Measurements from ENCODE around the gene ABLIM2. TPM values are rescaled to one million over a fixed set of nuclear protein-coding genes. Genes with fewer than 3 reads are reported as not detected.

The ABLIM2 gene
- total RNA-seq, 1 experiment from 2014 or later: 1.0 TPM

DNA sequence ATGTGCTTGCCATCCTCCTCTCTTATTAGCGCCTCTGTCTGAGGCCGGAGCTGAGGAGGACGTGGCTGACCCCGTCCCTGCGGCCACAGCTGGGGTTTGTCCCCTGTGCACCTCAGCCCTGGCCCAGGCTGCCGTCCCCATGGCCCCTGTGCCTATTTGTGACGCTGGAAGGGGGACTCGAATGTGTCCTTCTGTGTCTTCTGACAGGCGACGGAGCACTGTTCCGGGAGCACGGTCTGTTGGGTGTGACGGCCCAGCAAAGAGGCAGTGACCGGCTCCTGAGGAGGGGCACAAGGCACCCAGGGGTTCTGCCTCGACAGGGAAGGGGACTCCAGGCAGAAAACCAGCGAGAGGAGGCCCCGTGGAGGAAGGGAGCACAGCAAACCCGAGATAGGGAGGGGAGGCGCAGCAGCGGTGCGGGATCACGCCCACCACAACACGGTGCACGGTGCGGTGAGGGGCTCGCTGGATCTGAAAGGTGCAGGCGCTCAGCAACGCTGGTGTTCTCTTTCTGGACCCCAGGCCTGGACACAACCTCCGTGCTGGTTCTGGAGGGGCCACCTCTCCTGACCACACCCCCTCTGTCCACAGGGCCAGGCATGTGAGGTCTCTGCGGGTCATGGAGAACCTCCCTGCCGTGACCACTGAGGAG is 46.1 kb upstream of the ABLIM2 start:
- no peak for DNase-seq
- Histone ChIP-seq H4K5ac (ENCODE audit: insufficient read length, low read depth, low read length) (no peak overlapping the region), H3K79me2 (ENCODE audit: insufficient read depth, low read length) (no peaks in the 10 kb centered on the region), H3K9ac (ENCODE audit: extremely low read depth, insufficient read length, low read length) (no peak overlapping the region), H2BK5ac (ENCODE audit: insufficient read length, low read length) (no peak overlapping the region), H2BK15ac (ENCODE audit: low read depth, low read length) (no peak overlapping the region), H3K9me3 (ENCODE audit: control insufficient read depth, low read depth, low read length) (no peaks in the 10 kb centered on the region), H2AK5ac (ENCODE audit: insufficient read length, low read length) (no peak overlapping the region), H4K91ac (ENCODE audit: insufficient read length, low read depth, low read length) (no peak overlapping the region), H4K20me1 (ENCODE audit: control insufficient read depth, insufficient read depth, insufficient read length) (no peaks in the 10 kb centered on the region), H2BK12ac (ENCODE audit: insufficient read length, low read depth, low read length) (no peak overlapping the region), H3K4ac (ENCODE audit: low read depth, low read length) (no peak overlapping the region), H3T11ph (ENCODE audit: low read length) (no peak overlapping the region), H3K23ac (ENCODE audit: insufficient read length, low read depth, low read length) (no peak overlapping the region), H3K18ac (ENCODE audit: insufficient read length, low read depth, low read length) (no peak overlapping the region), H2AFZ (ENCODE audit: low read length) (no peak overlapping the region), H3K56ac (ENCODE audit: insufficient read length, low read depth, low read length) (no peak overlapping the region), H2BK20ac (ENCODE audit: low read depth, low read length, poor library complexity, severe bottlenecking) (no peak overlapping the region), H3K23me2 (ENCODE audit: insufficient read length, low read depth, low read length, poor library complexity, severe bottlenecking) (no peaks in the 10 kb centered on the region), H3K4me1 (ENCODE audit: insufficient read depth, low read length) (no peaks in the 10 kb centered on the region), H4K8ac (replicated peaks; ENCODE audit: insufficient read length, low read depth, low read length) (no peak overlapping the region), H3K79me1 (ENCODE audit: insufficient read depth, low read depth, low read length, poor library complexity, severe bottlenecking) (no peaks in the 10 kb centered on the region), H2BK120ac (ENCODE audit: low read depth, low read length, poor library complexity, severe bottlenecking) (no peak overlapping the region), H3K27me3 (ENCODE audit: insufficient read depth, low read length) (no peaks in the 10 kb centered on the region), H3K27ac (ENCODE audit: insufficient read length, low read depth, low read length) (no peak overlapping the region), H3K14ac (ENCODE audit: insufficient read depth, low read length) (no peak overlapping the region), H3K4me2 (ENCODE audit: insufficient read depth, insufficient read length, low read length) (no peak overlapping the region)
- H3K27me3 Mint-ChIP-seq (ENCODE audit: low read depth): no peaks in the 10 kb centered on the region; the same call in 1 of the 2 replicates
- no peak overlapping the region for H3K4me3 Mint-ChIP-seq
- no CpG with 5 or more reads among the region's 31 CpGs for WGBS (ENCODE audit: extremely low coverage, insufficient read length, low lambda C conversion rate)
- H3K4me1 Mint-ChIP-seq: peaks cover 6 to 8% of the 10 kb centered on the region in 2 experiments; a peak in 3 of 4 replicates
- TF ChIP-seq, protein P1, sequence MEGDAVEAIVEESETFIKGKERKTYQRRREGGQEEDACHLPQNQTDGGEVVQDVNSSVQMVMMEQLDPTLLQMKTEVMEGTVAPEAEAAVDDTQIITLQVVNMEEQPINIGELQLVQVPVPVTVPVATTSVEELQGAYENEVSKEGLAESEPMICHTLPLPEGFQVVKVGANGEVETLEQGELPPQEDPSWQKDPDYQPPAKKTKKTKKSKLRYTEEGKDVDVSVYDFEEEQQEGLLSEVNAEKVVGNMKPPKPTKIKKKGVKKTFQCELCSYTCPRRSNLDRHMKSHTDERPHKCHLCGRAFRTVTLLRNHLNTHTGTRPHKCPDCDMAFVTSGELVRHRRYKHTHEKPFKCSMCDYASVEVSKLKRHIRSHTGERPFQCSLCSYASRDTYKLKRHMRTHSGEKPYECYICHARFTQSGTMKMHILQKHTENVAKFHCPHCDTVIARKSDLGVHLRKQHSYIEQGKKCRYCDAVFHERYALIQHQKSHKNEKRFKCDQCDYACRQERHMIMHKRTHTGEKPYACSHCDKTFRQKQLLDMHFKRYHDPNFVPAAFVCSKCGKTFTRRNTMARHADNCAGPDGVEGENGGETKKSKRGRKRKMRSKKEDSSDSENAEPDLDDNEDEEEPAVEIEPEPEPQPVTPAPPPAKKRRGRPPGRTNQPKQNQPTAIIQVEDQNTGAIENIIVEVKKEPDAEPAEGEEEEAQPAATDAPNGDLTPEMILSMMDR (conservative IDR thresholded peaks at IDR 0.05): no peak
- no peaks in the 10 kb centered on the region for H3K9me3 Mint-ChIP-seq
- no peak overlapping the region for H3K27ac Mint-ChIP-seq
- H3K36me3 Mint-ChIP-seq (ENCODE audit: insufficient read depth in 1 of 3, low read depth in 3 of 3): no peaks in the 10 kb centered on the region
